ENCODE data around the gene FHOD1. TPM values are rescaled to one million over a fixed set of nuclear protein-coding genes. Genes with fewer than 3 reads are reported as not detected.
A peak's percentile ranks its signal among the peaks of the same experiment; 100 is the strongest.

Gene FHOD1
- total RNA-seq (2013; cell fraction: nucleolus; rRNA removed): 48.1 and 49.7 TPM in 2 replicates
- total RNA-seq (2014; rRNA removed) (26.0 and 31.7 TPM in 2 replicates), total RNA-seq (2014; rRNA removed; fragmentation: Illumina TruSeq; extraction: Trizol) (8.9 and 10.6 TPM in 2 replicates), total RNA-seq (2021) (65.6 and 65.7 TPM in 2 replicates), polyA plus RNA-seq (2011; rRNA removed) (11.7 and 20.9 TPM in 2 replicates), polyA plus RNA-seq (2014; fragmentation: Illumina TruSeq; extraction: Trizol) (10.0 and 18.5 TPM in 2 replicates), polyA plus RNA-seq (2014; fragmentation: Nextera tagmentation; extraction: Ambion mirVana) (10 to 100 TPM in 1 of 2 experiments, 1 to 10 TPM in 1; 9.0 to 17.7 TPM), polyA plus RNA-seq (2014; rRNA removed) (35.6 and 45.2 TPM in 2 replicates), polyA plus RNA-seq (2016; fragmentation: Nextera tagmentation; extraction: Ambion mirVana) (10 to 100 TPM; 13.6 to 14.4 TPM), polyA minus RNA-seq (2011; rRNA and poly(A)+ RNA removed) (17.7 and 20.1 TPM in 2 replicates), Bru-seq, nascent RNA (percentile 58 among the genes with signal in this experiment), BruChase-seq, experiment 1, labeled RNA remaining after a 6-hour chase (percentile 71 among the genes with signal in this experiment), BruChase-seq, experiment 2, labeled RNA remaining after a 2-hour chase (percentile 62 among the genes with signal in this experiment)
- polyA plus RNA-seq (2011; ENCODE audit: low read depth): 18.0 TPM
- polyA plus RNA-seq (2011; cell fraction: cytosol; rRNA removed): 21.3 and 24.3 TPM in 2 replicates
- 229 and 274 TPM in 2 replicates for polyA plus RNA-seq (2011; cell fraction: nucleus; rRNA removed)
- 28.8 and 33.4 TPM in 2 replicates for polyA plus RNA-seq (2012)
- polyA minus RNA-seq (2011; cell fraction: cytosol; rRNA and poly(A)+ RNA removed): 13.9 and 23.9 TPM in 2 replicates
- polyA minus RNA-seq (2011; cell fraction: nucleus; rRNA and poly(A)+ RNA removed): 22.0 and 39.2 TPM in 2 replicates
- long read RNA-seq, experiment 1, partial matches to known transcripts: 1 of 3 reads
- long read RNA-seq, experiment 1, other reads (novel, unspliced or antisense): 2 of 3 reads
- long read RNA-seq, experiment 2, partial matches to known transcripts: 3 of 4 reads
- long read RNA-seq, experiment 2, other reads (novel, unspliced or antisense): 1 of 4 reads

GRCh38 chr16:67247192-67248072, at the start of gene FHOD1:
Gene FHOD1 (minus strand): TSS chr16:67247481. CDS start chr16:67247410, 71 bp downstream.
- RAD21 ChIA-PET (ENCODE audit: unreplicated experiment): interaction anchor here (0.6 to 2.4 kb wide), 13 partner anchors 13 to 230 kb away, joined by 3 to 23 read pairs (median 6); partner anchors contain the start of genes E2F4, FBXL8, NOL3 and TMEM208
- Histone ChIP-seq H2AFZ (ENCODE audit: control insufficient read depth, low read depth, low read length) (peak within 1 kb of the TSS; percentile 83), H3K4me3 (peak within 1 kb of the TSS; percentile 97), H3K4me2 (ENCODE audit: control insufficient read depth, insufficient read depth) (peak within 1 kb of the TSS; percentile 99), H3K27ac (ENCODE audit: control insufficient read depth, insufficient read depth) (peak within 1 kb of the TSS; percentile 98), H3K79me2 (ENCODE audit: control insufficient read depth, insufficient read depth, low read length) (peaks cover 29% of the 10 kb centered on the region), H3K9me3 (replicated peaks; ENCODE audit: control insufficient read depth, insufficient read depth, low read length) (no peaks in the 10 kb centered on the region), H3K4me1 (ENCODE audit: control insufficient read depth, insufficient read depth, low read length) (peaks cover 33% of the 10 kb centered on the region), H3K27me3 (replicated peaks in 1 of 2; ENCODE audit: control insufficient read depth in 2 of 2, insufficient read depth in 2 of 2, low read length in 1 of 2) (no peaks in the 10 kb centered on the region; a peak in 1 of 4 replicates), H3K36me3 (ENCODE audit: control insufficient read depth in 2 of 2, insufficient read depth in 2 of 2, low read length in 1 of 2) (no peaks in the 10 kb centered on the region), H4K20me1 (ENCODE audit: control insufficient read depth, insufficient read depth) (no peaks in the 10 kb centered on the region), H3K9ac (ENCODE audit: control insufficient read depth, insufficient read depth, low read length) (peak within 1 kb of the TSS; percentile 82)
- intact Hi-C loops (cut with micrococcal nuclease; ENCODE audit: unreplicated experiment): loop anchor here (1.0 to 2.0 kb wide), 3 partner anchors 20 to 63 kb away; partner anchors contain the start of genes E2F4 and TMEM208
- in situ Hi-C loops (cut with MboI): no loop called here
- no TSS peak for BruUV-seq (replicated peaks)
- 0% methylated on average over 51 of the region's 60 CpGs for WGBS (ENCODE audit: insufficient coverage, insufficient replicate concordance, low lambda C conversion rate, missing lambda C conversion rate)
- peak; percentile 80 for DNase-seq (ENCODE audit: low read depth, low spot score)
- CTCF ChIA-PET: interaction anchor here (0.7 to 4.9 kb wide), 11 partner anchors 13 to 115 kb away, joined by 3 to 29 read pairs (median 4); partner anchors contain the start of genes ELMO3 and TMEM208
- SMC1A ChIA-PET (ENCODE audit: uncharacterized antibody, unreplicated experiment): interaction anchor here (0.8 to 4.1 kb wide), 8 partner anchors 10 to 267 kb away, joined by 3 to 21 read pairs (median 4); partner anchors contain the start of gene TMEM208
- peak; percentile 89 for FAIRE-seq
- peak; percentile 66 for ATAC-seq
- POLR2A ChIA-PET: interaction anchor here (0.6 to 8.0 kb wide), 9 partner anchors 21 to 219 kb away, joined by 3 to 100 read pairs (median 4); partner anchors contain the start of genes FBXL8, KCTD19, LRRC36 and NOL3
- TF ChIP-seq, protein P1, sequence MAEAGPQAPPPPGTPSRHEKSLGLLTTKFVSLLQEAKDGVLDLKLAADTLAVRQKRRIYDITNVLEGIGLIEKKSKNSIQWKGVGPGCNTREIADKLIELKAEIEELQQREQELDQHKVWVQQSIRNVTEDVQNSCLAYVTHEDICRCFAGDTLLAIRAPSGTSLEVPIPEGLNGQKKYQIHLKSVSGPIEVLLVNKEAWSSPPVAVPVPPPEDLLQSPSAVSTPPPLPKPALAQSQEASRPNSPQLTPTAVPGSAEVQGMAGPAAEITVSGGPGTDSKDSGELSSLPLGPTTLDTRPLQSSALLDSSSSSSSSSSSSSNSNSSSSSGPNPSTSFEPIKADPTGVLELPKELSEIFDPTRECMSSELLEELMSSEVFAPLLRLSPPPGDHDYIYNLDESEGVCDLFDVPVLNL (IDR thresholded peaks at IDR 0.05; ENCODE audit: low read depth, low read length): peak; percentile 89
- TF ChIP-seq MTA3 (IDR thresholded peaks at IDR 0.05; ENCODE audit: borderline replicate concordance, low read length): no peak
- TF ChIP-seq KDM1A (IDR thresholded peaks at IDR 0.05; ENCODE audit: borderline replicate concordance): no peak
- TF ChIP-seq NRF1 (conservative IDR thresholded peaks at IDR 0.05; ENCODE audit: low read depth, low read length): no peak
- peak; percentile 56; the same call in 1 of the 2 replicates for TF ChIP-seq DPF2 (IDR thresholded peaks at IDR 0.05)
- TF ChIP-seq CBFB (IDR thresholded peaks at IDR 0.05; ENCODE audit: low read depth): no peak
- TF ChIP-seq POLR2AphosphoS5 (IDR thresholded peaks at IDR 0.05; ENCODE audit: low read length): 0 out of 2 replicates have a peak, but pooled peaks have one; percentile 54
- TF ChIP-seq POLR2A (IDR thresholded peaks at IDR 0.05; ENCODE audit: low read depth, low read length): peak; percentile 86
- TF ChIP-seq TCF3 (IDR thresholded peaks at IDR 0.05; ENCODE audit: borderline replicate concordance, insufficient read depth, low read depth, low read length): 0 out of 2 replicates have a peak, but pooled peaks have one; percentile 13
- 0 out of 2 replicates have a peak, but pooled peaks have one; percentile 3 for TF ChIP-seq TCF12 (IDR thresholded peaks at IDR 0.05; ENCODE audit: low read depth, low read length)
- TF ChIP-seq, protein P2, sequence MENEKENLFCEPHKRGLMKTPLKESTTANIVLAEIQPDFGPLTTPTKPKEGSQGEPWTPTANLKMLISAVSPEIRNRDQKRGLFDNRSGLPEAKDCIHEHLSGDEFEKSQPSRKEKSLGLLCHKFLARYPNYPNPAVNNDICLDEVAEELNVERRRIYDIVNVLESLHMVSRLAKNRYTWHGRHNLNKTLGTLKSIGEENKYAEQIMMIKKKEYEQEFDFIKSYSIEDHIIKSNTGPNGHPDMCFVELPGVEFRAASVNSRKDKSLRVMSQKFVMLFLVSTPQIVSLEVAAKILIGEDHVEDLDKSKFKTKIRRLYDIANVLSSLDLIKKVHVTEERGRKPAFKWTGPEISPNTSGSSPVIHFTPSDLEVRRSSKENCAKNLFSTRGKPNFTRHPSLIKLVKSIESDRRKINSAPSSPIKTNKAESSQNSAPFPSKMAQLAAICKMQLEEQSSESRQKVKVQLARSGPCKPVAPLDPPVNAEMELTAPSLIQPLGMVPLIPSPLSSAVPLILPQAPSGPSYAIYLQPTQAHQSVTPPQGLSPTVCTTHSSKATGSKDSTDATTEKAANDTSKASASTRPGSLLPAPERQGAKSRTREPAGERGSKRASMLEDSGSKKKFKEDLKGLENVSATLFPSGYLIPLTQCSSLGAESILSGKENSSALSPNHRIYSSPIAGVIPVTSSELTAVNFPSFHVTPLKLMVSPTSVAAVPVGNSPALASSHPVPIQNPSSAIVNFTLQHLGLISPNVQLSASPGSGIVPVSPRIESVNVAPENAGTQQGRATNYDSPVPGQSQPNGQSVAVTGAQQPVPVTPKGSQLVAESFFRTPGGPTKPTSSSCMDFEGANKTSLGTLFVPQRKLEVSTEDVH (IDR thresholded peaks at IDR 0.05; ENCODE audit: low read depth, partially characterized antibody): peak; percentile 90
- TF ChIP-seq IKZF1 (conservative IDR thresholded peaks at IDR 0.05): peak; percentile 39
- TF ChIP-seq IKZF2 (IDR thresholded peaks at IDR 0.05): no peak
- no peak for TF ChIP-seq CHD4 (IDR thresholded peaks at IDR 0.05)
- TF ChIP-seq SREBF2 (IDR thresholded peaks at IDR 0.05; ENCODE audit: low read length): no peak

All from GM12878 (cell line).